Measurements from ENCODE around the gene ATOH1.

Gene ATOH1

GRCh38 chr4:93865650-93866049 is 37.1 kb downstream of the ATOH1 start:
- no peak for DNase-seq
- no peak for TF ChIP-seq POLR2A (IDR thresholded peaks at IDR 0.05; ENCODE audit: low read length)

- DNase-seq, result no peak
- TF ChIP-seq POLR2A (IDR thresholded peaks at IDR 0.05; ENCODE audit: low read length) (no peak), GATA1 (IDR thresholded peaks at IDR 0.05; ENCODE audit: low read depth, low read length) (no peak)
These were observed 39.0 kb downstream of the ATOH1 start for GRCh38 chr4:93867416-93868001.

- no peak for DNase-seq
- no peak for TF ChIP-seq POLR2A (IDR thresholded peaks at IDR 0.05; ENCODE audit: low read length)
- TF ChIP-seq GATA1 (IDR thresholded peaks at IDR 0.05; ENCODE audit: low read depth, low read length), result no peak
These were observed 42.4 kb downstream of the ATOH1 start for GRCh38 chr4:93870876-93871458.

GRCh38 chr4:93876754-93877153 is 48.2 kb downstream of the ATOH1 start:
- TF ChIP-seq GATA1 (IDR thresholded peaks at IDR 0.05; ENCODE audit: low read depth, low read length), result no peak
- TF ChIP-seq POLR2A (IDR thresholded peaks at IDR 0.05; ENCODE audit: low read length), result no peak

GRCh38 chr4:93878566-93878965 is 50.0 kb downstream of the ATOH1 start:
- no peak for DNase-seq
- TF ChIP-seq POLR2A (IDR thresholded peaks at IDR 0.05; ENCODE audit: low read length), result no peak
- no peak for TF ChIP-seq GATA1 (IDR thresholded peaks at IDR 0.05; ENCODE audit: low read depth, low read length)

More at GRCh38 chr4:93876754-93877153, 48.2 kb downstream of the ATOH1 start:
- DNase-seq, result no peak

- TF ChIP-seq GATA1 (IDR thresholded peaks at IDR 0.05; ENCODE audit: low read depth, low read length) (no peak), POLR2A (IDR thresholded peaks at IDR 0.05; ENCODE audit: low read length) (no peak)
- no peak for DNase-seq
These were observed 51.4 kb downstream of the ATOH1 start for GRCh38 chr4:93879919-93880318.
